Fibroblast of skin of back (primary cell): ENCODE measurements around the gene IGDCC3.
"Not testable (repeated sequence)": the region's sequence is repeated elsewhere in the genome, so short reads cannot be mapped to it uniquely, and the experiment has no call there.

Experiments used
- DNase-seq: peaks from one replicate; pipeline ENCODE4 v3.0.0-alpha.2; 2013

IGDCC3 gene

DNA sequence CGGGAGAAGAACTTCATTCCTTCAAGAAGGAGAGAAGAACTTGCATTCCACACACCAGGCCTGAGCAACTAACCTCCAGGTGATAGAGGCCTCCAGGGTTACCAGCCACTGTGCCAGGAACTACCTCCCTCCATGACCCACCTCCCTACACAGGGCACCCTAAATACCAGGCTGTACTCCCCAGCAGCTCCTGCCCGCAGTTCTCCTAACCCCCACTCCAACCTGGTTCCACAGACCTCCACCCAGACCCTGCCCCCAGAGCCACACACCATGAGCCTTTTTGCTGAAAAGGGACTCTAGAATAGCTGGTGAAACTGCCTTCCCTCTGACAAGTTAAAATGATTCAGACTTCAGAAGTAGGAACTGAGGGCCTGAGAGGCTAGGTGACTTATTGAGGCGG lies 8.2 kb downstream of the IGDCC3 start:
- no peak for DNase-seq

DNA sequence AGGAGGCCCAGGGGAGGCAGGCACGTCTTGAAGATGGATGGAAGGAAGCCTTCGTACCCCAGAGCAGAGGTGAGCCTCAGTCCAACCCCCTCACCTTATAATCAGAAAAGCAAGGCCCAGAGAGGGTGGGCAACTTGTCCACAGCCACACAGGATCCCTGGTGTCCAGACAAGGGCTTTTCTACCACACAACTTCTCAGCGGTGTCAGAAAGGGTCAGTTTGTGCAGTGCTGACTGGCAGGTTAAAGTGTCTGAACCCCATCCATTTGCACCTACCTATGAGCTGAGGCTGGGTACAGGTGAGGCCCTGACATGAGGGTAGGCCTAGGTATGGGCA lies 8.6 kb downstream of the IGDCC3 start:
- DNase-seq = no peak

DNA sequence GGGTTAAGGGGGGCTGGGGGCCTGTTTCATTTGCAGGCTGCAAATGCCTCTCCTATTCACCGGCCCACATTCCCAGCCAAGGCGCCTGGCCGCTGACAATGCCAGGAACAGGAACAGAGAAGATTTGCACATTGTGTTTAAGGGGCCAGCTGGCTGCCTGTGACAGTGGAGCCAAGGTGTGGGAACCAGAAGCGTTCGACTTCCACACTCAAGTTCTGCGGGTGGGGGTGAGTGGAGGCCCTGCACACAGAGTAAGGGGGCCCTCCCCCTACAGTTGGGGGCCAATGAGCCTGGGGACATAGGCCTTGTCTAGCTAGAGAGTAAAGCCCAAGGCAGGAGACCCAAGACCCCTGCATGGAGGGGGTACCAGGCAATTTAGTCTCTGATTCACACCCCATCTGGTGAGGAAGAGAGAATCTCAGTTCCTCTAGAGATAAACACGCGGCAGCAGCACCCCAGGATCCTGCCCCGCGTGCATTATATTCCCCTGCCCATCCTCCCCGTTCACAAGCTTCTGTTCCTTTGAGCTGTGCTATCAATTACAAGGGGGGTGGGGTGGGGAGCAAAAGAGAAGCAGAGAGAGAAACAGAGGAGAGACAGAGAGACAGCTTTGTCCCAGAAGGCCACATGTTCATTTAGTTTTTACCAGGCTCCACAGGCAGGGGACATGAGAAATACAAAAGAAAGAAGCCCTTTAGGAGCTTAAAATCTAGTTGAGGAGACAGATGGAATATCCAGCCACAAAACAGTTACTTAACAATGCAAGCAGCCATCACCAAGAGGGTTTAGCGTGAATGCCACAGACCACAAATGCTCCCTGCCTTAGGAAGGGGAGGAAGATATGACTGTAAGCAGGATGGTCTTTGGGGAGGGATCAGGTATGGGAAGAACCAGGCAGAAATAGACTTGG lies 9.2 kb downstream of the IGDCC3 start:
- no peak for DNase-seq

DNA sequence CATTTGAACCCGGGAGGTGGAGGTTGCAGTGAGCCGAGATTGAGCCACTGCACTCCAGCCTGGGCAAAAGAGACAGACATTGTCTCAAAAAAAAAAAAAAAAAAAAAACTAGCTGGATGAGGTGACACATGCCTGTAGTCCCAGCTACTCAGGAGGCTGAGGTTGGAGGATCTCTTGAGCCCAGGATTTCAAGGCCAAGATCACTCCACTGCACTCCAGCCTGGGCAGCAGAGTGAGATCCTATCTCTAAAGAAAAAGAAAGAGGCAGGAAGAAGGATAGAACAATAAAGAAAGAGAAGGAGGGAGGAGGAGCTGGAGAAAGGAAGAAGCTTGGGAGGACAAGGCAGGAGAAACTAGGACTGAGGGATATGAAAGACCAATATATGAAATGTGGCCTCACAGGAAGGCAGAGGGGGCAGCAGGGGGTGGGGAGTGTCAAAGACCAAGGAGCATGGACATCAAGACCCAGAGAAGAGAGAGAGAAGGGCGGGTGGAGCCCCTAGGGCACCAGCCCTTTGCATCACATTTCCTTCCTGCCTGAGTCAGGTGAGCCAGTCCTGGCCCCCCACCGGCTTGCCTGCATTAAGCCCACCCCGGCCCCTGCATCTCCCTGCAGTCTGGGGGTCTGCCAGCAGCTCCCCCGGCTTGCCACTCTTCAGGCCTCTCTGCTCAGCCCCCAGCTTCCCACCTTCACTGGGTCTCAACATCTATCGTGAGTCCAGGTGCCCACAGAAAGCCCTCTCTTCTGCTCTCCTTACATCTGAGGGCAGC lies 11.5 kb downstream of the IGDCC3 start:
- no peak for DNase-seq

DNA sequence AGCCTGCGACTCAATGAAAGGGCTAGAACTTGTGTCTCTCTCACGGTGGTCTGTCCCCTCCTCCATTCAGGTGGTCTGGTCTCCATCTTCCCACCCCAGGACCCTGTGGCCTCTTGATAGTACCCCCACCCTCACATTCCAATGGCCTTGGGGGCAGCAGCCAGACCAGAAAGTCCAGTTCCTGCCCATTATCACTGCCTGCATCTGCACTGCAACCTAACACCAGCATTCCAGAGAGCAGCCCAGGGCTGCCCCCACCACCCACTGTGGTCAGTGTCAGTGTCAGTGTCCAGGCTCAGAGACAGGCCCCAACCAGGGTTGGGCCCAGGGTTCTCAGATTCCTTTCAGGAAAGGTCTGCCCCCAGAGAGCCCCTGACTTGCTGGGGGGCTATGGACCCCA lies 12.6 kb downstream of the IGDCC3 start:
- no peak for DNase-seq

DNA sequence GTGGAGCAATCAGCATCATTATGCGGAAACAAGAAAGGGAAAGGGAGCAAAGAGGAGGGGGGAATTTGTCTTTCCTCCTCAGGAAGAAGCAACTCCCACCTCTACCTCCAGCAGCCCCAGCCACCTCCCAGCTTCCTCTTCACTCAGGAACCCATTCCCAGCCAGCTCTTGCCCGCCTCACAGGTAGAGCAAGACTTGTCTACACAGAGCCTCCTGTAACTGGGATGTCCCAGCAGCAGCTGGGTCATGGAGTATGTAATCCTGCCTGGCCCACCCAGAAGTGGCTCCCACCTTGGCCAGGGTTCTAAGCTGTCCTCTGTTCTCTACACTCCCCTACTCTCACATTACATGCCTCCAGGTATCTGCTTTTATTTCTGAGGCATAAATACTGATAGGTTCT lies 14.0 kb downstream of the IGDCC3 start:
- no peak for DNase-seq

DNA sequence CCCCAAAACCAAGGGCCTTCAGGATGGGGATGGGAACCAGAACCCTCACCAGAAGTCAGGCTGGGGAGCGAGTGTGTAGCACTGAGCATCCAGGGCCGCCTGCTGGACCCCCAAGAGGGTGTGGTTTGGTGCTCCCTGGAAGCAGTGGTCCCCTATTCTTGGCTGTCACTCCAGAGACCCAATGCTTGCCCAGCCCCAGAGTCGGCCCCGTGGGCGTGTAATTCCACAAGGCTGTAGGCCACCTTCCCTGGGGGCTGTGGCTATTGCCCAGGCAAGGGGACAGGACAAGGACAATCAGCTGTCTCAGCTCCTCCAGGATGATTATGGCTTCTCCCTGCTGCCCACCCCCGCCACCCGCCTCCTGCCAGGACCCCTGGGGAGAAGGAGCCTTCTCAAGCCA lies 14.5 kb downstream of the IGDCC3 start:
- DNase-seq = no peak

DNA sequence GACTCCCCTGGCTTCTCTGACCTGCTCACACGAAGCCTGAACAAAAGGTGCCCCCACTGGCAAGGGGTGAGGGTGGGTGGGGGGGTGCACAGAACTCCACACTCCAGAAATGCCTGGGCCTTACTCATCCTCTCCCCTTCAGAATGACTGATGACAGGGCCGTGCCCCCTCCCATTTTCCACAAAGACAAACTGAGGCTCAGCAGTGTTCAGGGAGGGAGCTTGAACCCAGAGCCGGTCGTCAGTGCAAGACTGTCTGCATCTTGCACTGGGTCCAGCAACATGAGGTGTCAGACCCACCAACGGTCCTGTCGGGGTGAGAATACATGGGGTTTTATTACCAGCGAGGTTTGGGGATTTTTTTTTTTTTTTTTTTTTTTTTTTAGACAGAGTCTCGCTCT lies 15.3 kb downstream of the IGDCC3 start:
- no peak for DNase-seq

DNA sequence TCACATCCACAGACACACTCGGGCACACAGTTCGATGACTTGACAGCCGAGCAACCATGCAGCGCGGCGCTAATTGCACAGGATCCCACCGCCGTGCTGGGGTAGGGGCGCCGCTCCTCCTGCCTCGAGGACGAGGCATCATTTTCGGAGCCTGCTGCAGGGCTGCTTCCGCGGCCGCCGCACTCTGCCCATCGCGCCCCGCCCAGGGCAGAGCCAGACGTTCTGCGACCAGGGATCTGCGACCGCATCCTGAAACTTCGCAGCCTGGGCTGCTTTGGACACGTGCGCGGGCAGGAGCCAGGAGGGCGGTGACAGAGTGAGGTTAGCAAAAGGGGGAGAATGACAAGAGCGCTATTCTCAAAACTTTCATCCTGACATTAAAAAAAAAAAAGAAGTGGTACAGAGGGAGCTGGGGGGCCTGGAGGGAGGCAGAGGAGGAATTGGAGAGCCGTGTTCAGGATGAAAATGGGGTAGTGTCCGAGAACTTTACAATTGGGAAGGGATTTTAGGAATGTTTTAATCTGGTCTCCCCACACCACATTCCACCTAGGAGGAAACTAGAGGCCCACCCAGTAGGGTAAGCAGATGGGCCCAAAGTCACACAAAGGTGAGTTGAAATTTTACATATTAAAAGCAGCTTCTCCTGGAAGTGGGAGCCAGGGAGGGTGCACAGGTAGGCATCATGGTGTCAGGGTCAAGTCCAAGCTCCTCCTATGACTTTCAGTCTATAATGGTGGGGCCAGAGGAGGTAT lies 15.9 kb downstream of the IGDCC3 start:
- DNase-seq = no peak

DNA sequence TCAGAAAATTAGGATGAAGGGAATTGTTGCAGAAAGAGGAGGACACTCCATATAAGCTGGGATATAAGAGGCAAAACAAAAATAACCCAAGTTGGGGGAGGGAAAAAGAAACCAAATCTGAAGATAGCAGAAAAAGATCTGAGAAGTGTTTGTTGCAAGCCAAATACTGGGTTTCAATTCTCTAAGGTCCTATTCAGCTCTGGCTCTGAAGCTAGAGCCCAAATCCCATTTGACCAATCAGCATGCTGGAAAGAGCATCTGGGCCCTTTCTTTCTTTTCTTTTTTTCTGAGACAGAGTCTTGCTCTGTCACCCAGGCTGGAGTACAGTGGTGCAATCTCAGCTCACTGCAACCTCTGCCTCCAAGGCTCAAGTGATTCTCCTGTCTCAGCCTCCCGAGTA lies 17.3 kb downstream of the IGDCC3 start:
- DNase-seq = no peak

DNA sequence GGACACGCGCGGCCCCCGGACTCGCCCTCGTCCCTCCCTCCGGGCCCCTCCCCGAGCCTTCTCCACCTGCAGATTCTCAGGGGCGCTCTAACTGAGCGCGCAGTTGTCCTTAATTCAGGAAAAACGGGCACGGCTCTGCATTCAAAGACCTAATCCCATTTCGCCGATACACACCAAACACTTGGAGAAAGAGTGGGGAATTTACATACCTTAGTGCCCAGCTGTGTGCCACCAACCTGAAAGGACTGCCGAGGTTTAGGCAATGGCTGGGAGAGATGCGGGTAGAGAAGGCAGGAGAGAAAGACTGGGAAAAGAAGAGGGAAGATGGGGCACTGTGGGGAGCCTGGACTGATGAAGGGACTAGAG lies 21.8 kb downstream of the IGDCC3 start:
- DNase-seq = no peak

DNA sequence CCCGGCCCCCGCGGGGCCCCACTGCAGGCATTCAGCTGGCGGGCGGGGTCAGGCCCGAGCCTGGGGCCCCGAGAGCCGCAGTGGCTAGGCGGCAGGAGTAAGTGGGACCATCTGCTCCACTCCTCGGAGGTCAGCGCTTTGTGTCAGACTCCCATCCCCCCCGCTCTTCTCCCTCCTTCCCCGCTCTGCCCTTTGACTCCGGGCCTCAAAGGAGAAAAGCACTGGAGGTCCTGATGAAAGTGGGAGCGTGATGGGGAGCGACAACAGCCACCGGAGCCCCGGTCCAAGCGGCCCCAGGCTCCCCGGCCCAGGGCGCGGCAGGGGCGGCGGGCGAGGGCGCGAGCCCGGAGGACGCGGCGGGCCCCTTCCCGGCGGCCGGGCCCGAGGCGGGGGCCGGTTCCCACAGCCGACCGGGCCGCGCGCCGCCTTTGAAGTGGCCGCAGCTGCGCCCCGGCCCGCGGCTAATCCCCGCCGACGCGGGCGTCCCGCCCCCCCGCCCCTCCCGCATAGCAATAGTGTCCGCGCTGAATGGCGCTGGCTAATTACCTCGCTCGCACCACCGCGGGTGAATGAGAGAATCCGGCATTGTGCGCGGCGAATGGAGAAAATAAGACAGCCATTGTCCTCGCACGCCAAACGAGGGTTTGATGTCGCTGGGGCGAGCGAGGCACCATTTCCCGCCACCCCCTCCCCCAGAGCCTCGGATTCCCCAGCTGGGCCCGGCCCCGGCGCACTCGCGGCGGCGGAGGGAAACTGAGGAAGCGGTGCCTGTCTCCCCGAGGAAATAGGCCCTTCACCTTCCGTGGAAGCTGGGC lies 22.4 kb downstream of the IGDCC3 start:
- DNase-seq = no peak

DNA sequence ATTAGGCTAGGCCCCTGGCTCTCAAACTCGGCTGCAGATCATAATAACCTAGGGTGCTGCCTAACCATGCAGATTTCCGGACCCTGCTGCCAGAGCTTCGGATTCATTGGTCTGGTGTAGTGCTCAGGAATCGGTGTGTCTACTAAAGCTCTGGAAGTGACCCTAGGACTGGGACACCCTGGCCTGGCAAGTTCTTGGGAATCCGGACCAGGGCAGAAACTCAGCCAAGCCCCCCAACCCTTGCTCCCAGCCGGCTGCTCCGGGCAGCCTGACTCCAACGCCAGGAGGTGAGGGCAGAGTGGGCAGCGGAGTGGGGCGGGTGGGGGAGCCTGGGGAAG lies 23.0 kb downstream of the IGDCC3 start:
- DNase-seq = no peak

DNA sequence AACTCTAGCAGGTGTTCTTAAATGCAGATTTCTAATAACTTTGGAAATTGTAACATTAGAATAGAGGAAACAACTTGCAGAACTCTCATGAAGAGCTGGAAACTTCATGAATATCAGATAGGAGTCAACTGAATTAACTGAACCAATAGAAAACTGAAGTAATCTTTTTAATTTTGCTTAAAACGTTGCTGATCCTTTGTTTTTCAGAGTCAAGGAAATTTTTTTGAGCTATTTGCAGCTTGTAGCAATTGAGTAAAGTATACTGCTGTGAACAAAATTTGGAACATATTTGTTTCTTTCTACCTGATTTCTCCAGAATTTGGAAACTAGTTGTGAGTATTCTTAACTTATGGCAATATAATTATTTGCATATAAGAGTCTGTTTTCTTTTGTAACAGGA lies 25.8 kb downstream of the IGDCC3 start:
- not testable (repeated sequence) for DNase-seq

DNA sequence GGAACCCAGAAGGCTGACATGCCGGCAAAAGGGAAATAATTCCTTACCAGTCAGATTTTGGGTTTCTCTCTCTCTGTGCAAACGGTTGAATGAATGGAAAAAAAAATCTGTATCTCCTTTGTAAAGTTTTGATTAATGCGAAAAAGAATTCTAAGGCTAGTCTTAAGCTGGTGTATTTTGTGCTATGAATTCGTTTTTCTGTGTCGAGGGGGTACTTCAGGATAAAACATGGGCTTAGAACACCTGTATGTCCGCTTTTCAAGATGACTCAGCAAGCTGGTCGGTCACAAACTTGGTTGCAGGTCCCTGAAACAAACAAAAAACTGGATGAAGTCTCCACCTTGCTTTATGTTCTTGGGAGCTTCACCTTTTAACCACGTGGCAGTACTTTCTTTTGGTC lies 28.5 kb downstream of the IGDCC3 start:
- DNase-seq = no peak

DNA sequence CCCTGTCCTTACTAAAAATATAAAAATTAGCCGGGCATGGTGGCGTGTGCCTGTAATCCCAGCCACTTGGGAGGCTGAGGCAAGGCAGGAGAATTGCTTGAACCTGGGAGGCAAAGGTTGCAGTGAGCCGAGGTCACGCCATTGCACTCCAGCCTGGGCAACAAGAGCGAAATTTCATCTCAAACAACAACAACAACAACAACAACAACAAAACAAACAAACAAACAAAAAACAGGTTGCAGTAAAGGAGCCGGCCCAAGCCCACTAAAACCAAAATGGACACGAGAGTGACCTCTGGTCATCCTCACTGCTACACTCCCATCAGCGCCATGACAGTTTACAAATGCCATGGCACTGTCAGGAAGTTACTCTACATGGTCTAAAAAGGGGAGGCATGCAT lies 30.0 kb downstream of the IGDCC3 start:
- not testable (repeated sequence) for DNase-seq

DNA sequence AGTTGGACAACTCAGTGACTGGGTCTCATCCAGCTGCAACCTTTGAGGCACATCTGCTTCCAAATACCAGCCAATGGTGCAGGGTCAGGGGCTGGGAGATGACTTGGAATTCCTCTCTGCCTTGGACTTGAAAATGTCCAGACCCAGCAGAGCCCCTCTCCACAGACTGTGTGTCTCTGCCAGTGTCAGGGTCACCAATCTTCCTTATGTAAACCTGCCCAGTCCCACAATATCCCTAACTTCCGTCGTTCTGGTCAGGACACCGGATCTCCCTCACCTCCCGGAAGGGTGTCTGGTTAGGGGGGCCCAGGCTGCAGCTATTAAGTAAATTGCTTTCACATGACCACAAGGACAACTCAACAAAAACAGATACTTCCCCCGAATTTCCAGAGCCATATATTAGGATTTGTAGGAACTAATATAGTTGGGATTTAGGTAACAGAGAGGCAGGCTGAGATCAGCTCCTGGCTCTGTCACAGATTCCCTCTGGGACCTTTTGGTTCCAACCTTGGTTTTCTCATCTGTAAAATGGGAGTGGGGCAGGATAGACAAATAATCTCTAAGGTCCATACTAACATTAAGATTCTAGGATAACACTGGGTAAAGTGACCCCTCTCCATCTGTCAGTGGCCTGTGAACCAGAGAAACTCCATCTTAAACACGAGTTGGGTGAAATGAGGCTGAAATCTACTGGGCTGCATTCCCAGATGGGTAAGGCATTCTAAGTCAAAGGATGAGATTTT lies 30.8 kb downstream of the IGDCC3 start:
- DNase-seq = no peak

DNA sequence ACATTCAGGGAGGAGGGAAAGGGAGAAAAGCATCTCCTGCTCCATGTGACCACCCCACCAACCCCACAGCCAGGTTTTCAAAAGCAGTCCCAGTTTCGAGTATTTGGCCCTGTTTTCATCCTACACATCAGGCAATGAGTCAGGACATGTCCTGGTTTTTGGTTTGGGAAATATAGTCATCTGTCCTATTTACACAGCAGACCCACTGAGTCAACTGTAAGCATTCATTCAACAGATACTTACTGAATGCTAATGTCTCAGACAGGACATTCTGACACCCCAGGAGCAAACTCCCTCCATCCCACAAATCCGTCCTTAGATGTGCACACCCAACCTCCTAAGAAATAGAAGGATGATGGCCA lies 32.9 kb downstream of the IGDCC3 start:
- no peak for DNase-seq

DNA sequence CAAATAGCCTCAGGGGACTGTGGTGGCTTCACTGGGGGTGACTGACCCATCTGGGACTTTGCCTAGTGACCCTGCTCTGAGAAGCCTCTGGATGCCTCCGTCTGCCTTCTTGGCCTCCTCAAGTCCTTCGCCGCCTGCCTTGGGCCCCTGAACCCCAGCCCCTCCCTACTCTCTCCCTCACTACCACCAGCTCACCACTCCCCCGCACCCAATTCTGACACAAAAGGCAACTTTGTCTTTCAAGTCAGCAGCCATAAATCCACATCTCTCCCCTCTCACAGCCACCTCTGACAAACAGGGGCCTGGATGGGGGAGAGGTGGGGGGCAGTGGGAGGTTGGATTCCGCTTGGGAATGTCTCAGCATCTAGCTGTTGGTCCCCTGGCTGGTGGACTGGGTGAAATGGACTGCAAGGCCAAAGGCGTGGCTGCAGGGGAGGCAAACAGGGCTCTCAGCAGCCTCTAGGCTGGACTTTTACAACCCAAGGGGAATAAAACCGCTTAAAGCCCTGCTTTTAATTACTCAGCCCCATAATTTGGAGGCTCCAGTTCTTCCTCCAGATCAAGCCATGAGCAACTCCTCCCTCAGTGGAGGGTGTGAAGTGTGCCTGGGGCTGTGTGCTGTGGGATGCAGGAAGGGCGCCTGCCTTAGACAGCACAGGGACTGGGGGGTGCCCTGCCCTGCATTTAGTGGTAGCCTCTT lies 33.4 kb downstream of the IGDCC3 start:
- no peak for DNase-seq

DNA sequence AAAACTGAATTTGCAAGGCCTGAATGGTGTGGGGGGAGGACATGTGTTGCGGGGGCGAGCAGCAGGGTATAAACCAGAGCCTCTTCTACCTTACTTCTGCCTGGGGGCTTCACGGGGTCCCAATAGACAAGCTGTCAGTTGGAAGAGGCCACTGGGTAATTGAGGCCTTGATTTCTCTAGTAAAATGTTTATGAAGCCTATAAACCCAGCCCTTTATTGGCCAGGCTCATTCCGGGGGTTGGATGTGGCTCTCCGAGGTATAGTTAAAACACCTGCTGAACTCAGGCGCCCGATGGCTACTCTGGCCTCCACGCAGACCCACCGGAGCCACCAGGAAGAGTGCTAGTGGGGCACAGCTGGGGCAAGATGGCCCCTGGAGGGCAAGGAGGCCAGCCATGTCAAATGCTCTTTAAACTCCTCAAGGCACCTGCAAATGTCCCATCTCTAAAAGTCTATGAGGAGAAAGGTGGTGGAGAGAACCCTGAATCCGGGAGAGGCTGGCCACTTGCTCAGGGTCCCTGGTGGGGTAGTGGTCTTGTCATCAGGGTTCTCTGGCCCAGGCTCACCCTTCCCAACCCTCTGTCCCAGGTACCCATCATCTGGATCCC lies 34.3 kb downstream of the IGDCC3 start:
- no peak for DNase-seq

DNA sequence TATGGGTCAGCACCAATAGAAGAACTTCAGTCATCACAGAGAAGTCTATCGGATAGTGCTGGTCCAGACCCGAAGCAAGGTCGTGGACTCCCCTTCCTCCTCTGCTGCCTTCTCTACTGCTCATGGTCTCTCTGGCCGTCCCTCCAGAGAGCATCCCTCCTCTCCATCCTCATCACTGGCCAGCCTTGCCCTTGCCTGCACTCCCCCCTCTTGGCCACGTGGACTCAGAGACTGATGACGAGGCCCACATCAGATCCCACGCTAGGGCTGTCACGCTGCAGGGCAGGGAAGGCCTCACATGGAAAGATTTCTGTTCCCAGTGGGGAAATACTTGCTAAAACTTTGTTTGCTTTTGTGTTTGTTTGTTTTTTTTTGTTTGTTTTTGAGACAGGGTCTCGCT lies 35.3 kb downstream of the IGDCC3 start:
- DNase-seq = no peak
